ENCODE data around the gene ADAMTSL3. TPM values are rescaled to one million over a fixed set of nuclear protein-coding genes. Genes with fewer than 3 reads are reported as not detected.

The ADAMTSL3 gene
- total and polyA plus RNA-seq, 2 experiments from 2014 or later = 0.61 to 0.87 TPM

DNA sequence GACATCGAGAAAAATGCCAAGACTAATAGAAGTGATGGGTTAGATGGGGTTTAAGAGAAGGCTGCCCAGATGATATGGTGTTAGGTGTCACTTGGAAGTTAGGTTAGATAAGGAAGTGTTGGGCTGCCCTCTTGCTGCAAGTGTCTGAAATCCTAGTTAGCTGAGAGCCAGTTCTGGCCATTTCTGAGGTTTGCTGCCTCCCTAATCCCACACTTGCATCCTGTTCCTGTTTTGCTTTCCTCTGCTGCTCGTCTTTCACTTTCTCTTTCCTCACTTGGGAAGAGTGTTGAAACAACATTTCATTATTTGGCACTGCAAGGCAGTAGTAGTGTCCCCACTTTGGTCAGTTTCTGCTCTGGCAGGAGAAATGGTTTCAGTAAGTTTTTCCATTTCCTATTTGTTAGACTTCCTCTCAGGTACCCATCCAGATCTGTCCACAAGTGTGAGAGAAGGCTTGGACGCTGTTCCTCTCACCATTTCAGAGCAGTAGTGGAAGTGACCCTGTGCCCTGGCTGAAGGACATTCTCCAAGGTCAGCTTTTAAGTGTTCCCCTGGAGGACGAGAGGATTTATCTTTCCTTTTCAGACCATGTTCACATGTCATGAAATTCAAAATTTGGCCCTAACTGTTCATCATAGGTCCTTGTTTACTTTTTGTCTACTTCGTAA lies 93.3 kb downstream of the ADAMTSL3 start:
- no peaks in the 10 kb centered on the region for H3K79me2 ChIP-seq (replicated peaks; ENCODE audit: insufficient read depth)
- no peak for TF ChIP-seq ZNF331 (CRISPR knock-in tag; IDR thresholded peaks at IDR 0.05; ENCODE audit: low read depth)
- TF ChIP-seq JUNB (IDR thresholded peaks at IDR 0.05; ENCODE audit: unreplicated experiment) = no peak
- TF ChIP-seq POLR2AphosphoS5 (IDR thresholded peaks at IDR 0.05; ENCODE audit: low read depth) = no peak
- TF ChIP-seq CTCF (conservative IDR thresholded peaks at IDR 0.05; ENCODE audit: low read depth in 2 of 2) = peak in 1 of 2 experiments; percentile 72; a peak in 2 of 4 replicates
- TF ChIP-seq, protein P1, sequence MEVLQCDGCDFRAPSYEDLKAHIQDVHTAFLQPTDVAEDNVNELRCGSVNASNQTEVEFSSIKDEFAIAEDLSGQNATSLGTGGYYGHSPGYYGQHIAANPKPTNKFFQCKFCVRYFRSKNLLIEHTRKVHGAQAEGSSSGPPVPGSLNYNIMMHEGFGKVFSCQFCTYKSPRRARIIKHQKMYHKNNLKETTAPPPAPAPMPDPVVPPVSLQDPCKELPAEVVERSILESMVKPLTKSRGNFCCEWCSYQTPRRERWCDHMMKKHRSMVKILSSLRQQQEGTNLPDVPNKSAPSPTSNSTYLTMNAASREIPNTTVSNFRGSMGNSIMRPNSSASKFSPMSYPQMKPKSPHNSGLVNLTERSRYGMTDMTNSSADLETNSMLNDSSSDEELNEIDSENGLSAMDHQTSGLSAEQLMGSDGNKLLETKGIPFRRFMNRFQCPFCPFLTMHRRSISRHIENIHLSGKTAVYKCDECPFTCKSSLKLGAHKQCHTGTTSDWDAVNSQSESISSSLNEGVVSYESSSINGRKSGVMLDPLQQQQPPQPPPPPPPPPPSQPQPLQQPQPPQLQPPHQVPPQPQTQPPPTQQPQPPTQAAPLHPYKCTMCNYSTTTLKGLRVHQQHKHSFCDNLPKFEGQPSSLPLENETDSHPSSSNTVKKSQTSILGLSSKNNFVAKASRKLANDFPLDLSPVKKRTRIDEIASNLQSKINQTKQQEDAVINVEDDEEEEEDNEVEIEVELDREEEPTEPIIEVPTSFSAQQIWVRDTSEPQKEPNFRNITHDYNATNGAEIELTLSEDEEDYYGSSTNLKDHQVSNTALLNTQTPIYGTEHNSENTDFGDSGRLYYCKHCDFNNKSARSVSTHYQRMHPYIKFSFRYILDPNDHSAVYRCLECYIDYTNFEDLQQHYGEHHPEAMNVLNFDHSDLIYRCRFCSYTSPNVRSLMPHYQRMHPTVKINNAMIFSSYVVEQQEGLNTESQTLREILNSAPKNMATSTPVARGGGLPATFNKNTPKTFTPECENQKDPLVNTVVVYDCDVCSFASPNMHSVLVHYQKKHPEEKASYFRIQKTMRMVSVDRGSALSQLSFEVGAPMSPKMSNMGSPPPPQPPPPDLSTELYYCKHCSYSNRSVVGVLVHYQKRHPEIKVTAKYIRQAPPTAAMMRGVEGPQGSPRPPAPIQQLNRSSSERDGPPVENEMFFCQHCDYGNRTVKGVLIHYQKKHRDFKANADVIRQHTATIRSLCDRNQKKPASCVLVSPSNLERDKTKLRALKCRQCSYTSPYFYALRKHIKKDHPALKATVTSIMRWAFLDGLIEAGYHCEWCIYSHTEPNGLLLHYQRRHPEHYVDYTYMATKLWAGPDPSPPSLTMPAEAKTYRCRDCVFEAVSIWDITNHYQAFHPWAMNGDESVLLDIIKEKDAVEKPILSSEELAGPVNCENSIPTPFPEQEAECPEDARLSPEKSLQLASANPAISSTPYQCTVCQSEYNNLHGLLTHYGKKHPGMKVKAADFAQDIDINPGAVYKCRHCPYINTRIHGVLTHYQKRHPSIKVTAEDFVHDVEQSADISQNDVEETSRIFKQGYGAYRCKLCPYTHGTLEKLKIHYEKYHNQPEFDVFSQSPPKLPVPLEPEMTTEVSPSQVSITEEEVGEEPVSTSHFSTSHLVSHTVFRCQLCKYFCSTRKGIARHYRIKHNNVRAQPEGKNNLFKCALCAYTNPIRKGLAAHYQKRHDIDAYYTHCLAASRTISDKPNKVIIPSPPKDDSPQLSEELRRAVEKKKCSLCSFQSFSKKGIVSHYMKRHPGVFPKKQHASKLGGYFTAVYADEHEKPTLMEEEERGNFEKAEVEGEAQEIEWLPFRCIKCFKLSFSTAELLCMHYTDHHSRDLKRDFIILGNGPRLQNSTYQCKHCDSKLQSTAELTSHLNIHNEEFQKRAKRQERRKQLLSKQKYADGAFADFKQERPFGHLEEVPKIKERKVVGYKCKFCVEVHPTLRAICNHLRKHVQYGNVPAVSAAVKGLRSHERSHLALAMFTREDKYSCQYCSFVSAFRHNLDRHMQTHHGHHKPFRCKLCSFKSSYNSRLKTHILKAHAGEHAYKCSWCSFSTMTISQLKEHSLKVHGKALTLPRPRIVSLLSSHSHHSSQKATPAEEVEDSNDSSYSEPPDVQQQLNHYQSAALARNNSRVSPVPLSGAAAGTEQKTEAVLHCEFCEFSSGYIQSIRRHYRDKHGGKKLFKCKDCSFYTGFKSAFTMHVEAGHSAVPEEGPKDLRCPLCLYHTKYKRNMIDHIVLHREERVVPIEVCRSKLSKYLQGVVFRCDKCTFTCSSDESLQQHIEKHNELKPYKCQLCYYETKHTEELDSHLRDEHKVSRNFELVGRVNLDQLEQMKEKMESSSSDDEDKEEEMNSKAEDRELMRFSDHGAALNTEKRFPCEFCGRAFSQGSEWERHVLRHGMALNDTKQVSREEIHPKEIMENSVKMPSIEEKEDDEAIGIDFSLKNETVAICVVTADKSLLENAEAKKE (CRISPR knock-in tag; IDR thresholded peaks at IDR 0.05) = no peak
- TF ChIP-seq STAT1 (IDR thresholded peaks at IDR 0.05; ENCODE audit: unreplicated experiment) = no peak
- no peak for TF ChIP-seq ZNF114 (CRISPR knock-in tag; IDR thresholded peaks at IDR 0.05)
- no peak for TF ChIP-seq EZH2phosphoT487 (IDR thresholded peaks at IDR 0.05; ENCODE audit: unreplicated experiment)
- 0 out of 2 replicates have a peak, but pooled peaks cover 2% of the 10 kb centered on the region for H3K9me2 ChIP-seq (ENCODE audit: insufficient read depth)
- H3K36me3 ChIP-seq (ENCODE audit: insufficient read depth) = no peaks in the 10 kb centered on the region
- H2AFZ ChIP-seq = no peak overlapping the region
- H4K20me1 ChIP-seq (replicated peaks; ENCODE audit: insufficient read depth) = no peaks in the 10 kb centered on the region
- ATAC-seq = peak; percentile 81
- no peaks in the 10 kb centered on the region for H3F3A ChIP-seq (replicated peaks; ENCODE audit: low read depth)
- H3K4me3 ChIP-seq = no peak overlapping the region
- H3K4me2 ChIP-seq = no peak overlapping the region
- H3K27ac Mint-ChIP-seq = no peak overlapping the region
- peak; percentile 51 for DNase-seq (ENCODE audit: low spot score)
- H3K27me3 Mint-ChIP-seq (ENCODE audit: insufficient read depth, low read depth, poor library complexity) = peaks cover 1% of the 10 kb centered on the region
- no peaks in the 10 kb centered on the region for H3K27me3 ChIP-seq (ENCODE audit: insufficient read depth)
- H3K4me1 ChIP-seq (ENCODE audit: insufficient read depth) = no peaks in the 10 kb centered on the region
- H3K4me1 Mint-ChIP-seq = no peaks in the 10 kb centered on the region
- no peaks in the 10 kb centered on the region for H3K36me3 Mint-ChIP-seq (ENCODE audit: low read depth)
- no peak overlapping the region for H3K27ac ChIP-seq (ENCODE audit: low read depth)
- no peak overlapping the region for H3K4me3 Mint-ChIP-seq
- no peaks in the 10 kb centered on the region; the same call in 1 of the 3 replicates for H3K9me3 Mint-ChIP-seq
